ENCODE data around the gene GATA5. TPM values are rescaled to one million over a fixed set of nuclear protein-coding genes. Genes with fewer than 3 reads are reported as not detected.

The GATA5 gene
- total RNA-seq, 4 donors from 2014 or later = 0.33 to 0.78 (median 0.46) TPM; not detected in 1

- WGBS = 97% methylated on average over 6 of the region's 6 CpGs
- Histone ChIP-seq H3K36me3 (no peaks in the 10 kb centered on the region), H3K4me3 (no peak overlapping the region), H3K4me1 (no peaks in the 10 kb centered on the region), H3K9me3 (no peaks in the 10 kb centered on the region), H3K27ac (replicated peaks in 1 of 4) (no peak overlapping the region), H3K27me3 (peaks cover 0 to 86% (median 0%) of the 10 kb centered on the region in 4 donors)
- TF ChIP-seq CTCF (IDR thresholded peaks at IDR 0.05) (no peak), POLR2AphosphoS5 (IDR thresholded peaks at IDR 0.05) (no peak), EP300 (IDR thresholded peaks at IDR 0.05) (no peak), POLR2A (IDR thresholded peaks at IDR 0.05; ENCODE audit: low read depth) (no peak)
- intact Hi-C loops (cut with DNase I) = no loop called here
- DNase-seq (ENCODE audit: extremely low spot score) = no peak
Measured at GRCh38 chr20:62444286-62444685, 31.5 kb downstream of the GATA5 start.

GRCh38 chr20:62441987-62442539, 33.7 kb downstream of the GATA5 start:
- WGBS = 83% methylated on average over 10 of the region's 16 CpGs
- no peaks in the 10 kb centered on the region for H3K9me3 ChIP-seq
- DNase-seq (ENCODE audit: extremely low spot score) = no peak
- no peak overlapping the region for H3K27ac ChIP-seq (replicated peaks in 1 of 4)
- H3K27me3 ChIP-seq = peaks cover 0 to 77% (median 0%) of the 10 kb centered on the region in 4 donors
- H3K4me3 ChIP-seq = no peak overlapping the region
- intact Hi-C loops (cut with DNase I) = no loop called here
- TF ChIP-seq EP300 (IDR thresholded peaks at IDR 0.05) = no peak
- no peak for TF ChIP-seq POLR2AphosphoS5 (IDR thresholded peaks at IDR 0.05)
- no peak for TF ChIP-seq CTCF (IDR thresholded peaks at IDR 0.05)
- no peaks in the 10 kb centered on the region for H3K36me3 ChIP-seq
- H3K4me1 ChIP-seq = peaks cover 0 to 17% (median 16%) of the 10 kb centered on the region in 4 donors

GRCh38 chr20:62439218-62439617, 36.6 kb downstream of the GATA5 start:
- 70% methylated on average over 4 of the region's 5 CpGs for WGBS

GRCh38 chr20:62437927-62438326, 37.9 kb downstream of the GATA5 start:
- H3K27me3 ChIP-seq = peaks cover 0 to 52% (median 0%) of the 10 kb centered on the region in 4 donors
- peak overlapping the region; percentile 13 to 25 (median 18) for H3K4me3 ChIP-seq
- H3K36me3 ChIP-seq = no peaks in the 10 kb centered on the region
- 43% methylated on average over 20 of the region's 24 CpGs for WGBS
- H3K9me3 ChIP-seq = no peaks in the 10 kb centered on the region
- DNase-seq (ENCODE audit: extremely low spot score) = no peak
- peak overlapping the region; percentile 58 to 77 (median 68) for H3K27ac ChIP-seq (replicated peaks in 1 of 4)
- intact Hi-C loops (cut with DNase I) = no loop called here
- TF ChIP-seq POLR2AphosphoS5 (IDR thresholded peaks at IDR 0.05) (peak in 1 of 2 donors; percentile 13), CTCF (IDR thresholded peaks at IDR 0.05) (no peak)
- H3K4me1 ChIP-seq = peaks cover 10 to 41% (median 34%) of the 10 kb centered on the region in 4 donors

More at GRCh38 chr20:62439218-62439617, 36.6 kb downstream of the GATA5 start:
- TF ChIP-seq CTCF (IDR thresholded peaks at IDR 0.05) (no peak), POLR2A (IDR thresholded peaks at IDR 0.05; ENCODE audit: low read depth) (no peak), POLR2AphosphoS5 (IDR thresholded peaks at IDR 0.05) (no peak), EP300 (IDR thresholded peaks at IDR 0.05) (no peak)
- Histone ChIP-seq H3K9me3 (no peaks in the 10 kb centered on the region), H3K27ac (replicated peaks in 1 of 4) (no peak overlapping the region), H3K27me3 (peaks cover 0 to 61% (median 0%) of the 10 kb centered on the region in 4 donors), H3K36me3 (no peaks in the 10 kb centered on the region), H3K4me1 (peaks cover under 1 to 28% (median 21%) of the 10 kb centered on the region in 4 donors), H3K4me3 (no peak overlapping the region)
- DNase-seq (ENCODE audit: extremely low spot score) = no peak
- intact Hi-C loops (cut with DNase I) = no loop called here

- Histone ChIP-seq H3K27ac (replicated peaks in 1 of 4) (peak overlapping the region; percentile 58 to 77 (median 68)), H3K9me3 (no peaks in the 10 kb centered on the region), H3K27me3 (peaks cover 0 to 51% (median 0%) of the 10 kb centered on the region in 4 donors), H3K4me3 (peak overlapping the region; percentile 13 to 25 (median 18)), H3K4me1 (peaks cover 10 to 41% (median 35%) of the 10 kb centered on the region in 4 donors), H3K36me3 (no peaks in the 10 kb centered on the region)
- DNase-seq (ENCODE audit: extremely low spot score) = no peak
- WGBS = 26% methylated on average over 12 of the region's 12 CpGs
- intact Hi-C loops (cut with DNase I) = no loop called here
- TF ChIP-seq POLR2AphosphoS5 (IDR thresholded peaks at IDR 0.05) = peak in 1 of 2 donors; percentile 19
- TF ChIP-seq EP300 (IDR thresholded peaks at IDR 0.05) = no peak
- TF ChIP-seq CTCF (IDR thresholded peaks at IDR 0.05) = no peak
Measured at GRCh38 chr20:62437496-62437895, 38.3 kb downstream of the GATA5 start.

Measured in esophagus muscularis mucosa (tissue), 4 donors.